Adrenal gland (tissue), 5 donors: Measurements from ENCODE around the gene EGLN3.

ENCODE experiments used
- POLR2A ChIP-seq, 2 donors: fragments of 450-650 bp; IDR thresholded peaks; one replicate each; pipeline ENCODE4 v1.6.1; 2017; ENCODE audit warnings: antibody characterized with exemption in 2 of 2, mild to moderate bottlenecking in 2 of 2, moderate library complexity in 1 of 2
- TF ChIP-seq, protein P1 (sequence below), 6 experiments: fragments of 450-650 bp in 4 of 6; fragments of 200-600 bp in 2 of 6; sonication (generic) in 1 of 6; IDR thresholded peaks; 1 replicate in 5 of 6; 2 replicates in 1 of 6; pipeline versions ENCODE4 v1.5.1 to v1.8.0; 2016 to 2021; ENCODE audit warnings: antibody characterized with exemption in 6 of 6, mild to moderate bottlenecking in 2 of 6, moderate library complexity in 1 of 6
- donor health status: DM: no; HTN: no; CAD: no.

DNA sequence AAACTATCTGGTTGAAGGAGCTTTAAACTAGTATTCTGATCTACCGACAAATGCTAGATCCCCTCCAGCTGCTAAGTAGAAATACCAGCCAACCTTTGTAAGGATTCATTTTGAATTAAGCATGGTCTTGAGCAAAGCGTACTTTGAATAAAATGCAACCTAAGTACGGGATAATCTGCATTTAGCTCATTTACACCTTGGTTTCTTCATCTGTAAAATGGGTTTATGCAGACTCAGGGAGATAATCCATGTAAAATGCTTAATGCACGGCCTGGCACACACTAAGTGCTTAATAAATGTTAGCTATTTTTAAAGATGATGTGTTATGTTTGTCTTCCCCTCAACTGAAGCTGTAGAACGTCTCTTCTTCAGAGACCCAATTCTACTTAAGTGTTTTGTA lies 15.9 kb downstream of the EGLN3 start:
- TF ChIP-seq, protein P1, sequence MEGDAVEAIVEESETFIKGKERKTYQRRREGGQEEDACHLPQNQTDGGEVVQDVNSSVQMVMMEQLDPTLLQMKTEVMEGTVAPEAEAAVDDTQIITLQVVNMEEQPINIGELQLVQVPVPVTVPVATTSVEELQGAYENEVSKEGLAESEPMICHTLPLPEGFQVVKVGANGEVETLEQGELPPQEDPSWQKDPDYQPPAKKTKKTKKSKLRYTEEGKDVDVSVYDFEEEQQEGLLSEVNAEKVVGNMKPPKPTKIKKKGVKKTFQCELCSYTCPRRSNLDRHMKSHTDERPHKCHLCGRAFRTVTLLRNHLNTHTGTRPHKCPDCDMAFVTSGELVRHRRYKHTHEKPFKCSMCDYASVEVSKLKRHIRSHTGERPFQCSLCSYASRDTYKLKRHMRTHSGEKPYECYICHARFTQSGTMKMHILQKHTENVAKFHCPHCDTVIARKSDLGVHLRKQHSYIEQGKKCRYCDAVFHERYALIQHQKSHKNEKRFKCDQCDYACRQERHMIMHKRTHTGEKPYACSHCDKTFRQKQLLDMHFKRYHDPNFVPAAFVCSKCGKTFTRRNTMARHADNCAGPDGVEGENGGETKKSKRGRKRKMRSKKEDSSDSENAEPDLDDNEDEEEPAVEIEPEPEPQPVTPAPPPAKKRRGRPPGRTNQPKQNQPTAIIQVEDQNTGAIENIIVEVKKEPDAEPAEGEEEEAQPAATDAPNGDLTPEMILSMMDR (IDR thresholded peaks at IDR 0.05): no peak
- no peak for TF ChIP-seq POLR2A (IDR thresholded peaks at IDR 0.05)
